Keratinocyte (primary cell): ENCODE results near the gene GCNT4. TPM values are rescaled to one million over a fixed set of nuclear protein-coding genes. Genes with fewer than 3 reads are reported as not detected.

Source experiments
- DNase-seq: peaks from one replicate; pipeline ENCODE4 v3.0.0-alpha.2; 2011; ENCODE audit warnings: low read depth, missing footprints, low spot score
- FAIRE-seq: peaks from 2 replicates; lab custom pipeline; 2011; peaks lifted over from hg19 to GRCh38; lab: Jason Lieb, UNC
- H2AFZ ChIP-seq: 2 replicates; pipeline ENCODE4 v1.6.0; 2012; ENCODE audit warnings: low read length, control low read depth, inconsistent platforms; ENCODE audit not compliant: control insufficient read depth
- H3K27ac ChIP-seq: 2 replicates; pipeline ENCODE4 v1.5.1; 2011; ENCODE audit warnings: low read length; ENCODE audit not compliant: control insufficient read depth, insufficient read depth
- H3K27me3 ChIP-seq: 3 replicates; pipeline ENCODE4 v1.6.0; 2011; ENCODE audit warnings: low read length; ENCODE audit not compliant: control insufficient read depth, insufficient read depth; ENCODE audit errors: extremely low read depth
- H3K36me3 ChIP-seq, 2 experiments: 2 replicates in 1 of 2; 3 replicates in 1 of 2; pipeline ENCODE4 v1.5.1; 2011; ENCODE audit warnings: low read length in 2 of 2, mild to moderate bottlenecking in 1 of 2; ENCODE audit not compliant: control insufficient read depth in 2 of 2, insufficient read depth in 2 of 2; ENCODE audit errors: extremely low read depth in 1 of 2
- H3K4me1 ChIP-seq: 3 replicates; pipeline ENCODE4 v1.5.1; 2011; ENCODE audit warnings: low read length; ENCODE audit not compliant: control insufficient read depth, insufficient read depth; ENCODE audit errors: extremely low read depth
- H3K4me2 ChIP-seq: 3 replicates; pipeline ENCODE4 v1.6.0; 2011; ENCODE audit warnings: low read depth, low read length; ENCODE audit not compliant: control insufficient read depth, insufficient read depth; ENCODE audit errors: extremely low read depth
- H3K4me3 ChIP-seq, 3 experiments: fragments of 200-600 bp in 1 of 3; sonication (generic) in 1 of 3; 2 replicates in 2 of 3; 3 replicates in 1 of 3; pipeline ENCODE4 v1.5.1; 2011 to 2016; ENCODE audit warnings: low read length in 3 of 3, mild to moderate bottlenecking in 3 of 3, control low read depth in 2 of 3, inconsistent platforms in 1 of 3, low read depth in 1 of 3, mixed read lengths in 1 of 3, mixed run types in 1 of 3, moderate library complexity in 1 of 3; ENCODE audit not compliant: control insufficient read depth in 2 of 3, insufficient read depth in 2 of 3; ENCODE audit errors: extremely low read depth in 1 of 3
- H3K79me2 ChIP-seq: 2 replicates; pipeline ENCODE4 v1.6.0; 2012; ENCODE audit warnings: low read length; ENCODE audit not compliant: control insufficient read depth, insufficient read depth
- H3K9ac ChIP-seq: 3 replicates; pipeline ENCODE4 v1.6.0; 2011; ENCODE audit warnings: low read length; ENCODE audit not compliant: control insufficient read depth, insufficient read depth; ENCODE audit errors: extremely low read depth
- H3K9me1 ChIP-seq: 3 replicates; pipeline ENCODE4 v1.6.0; 2011; ENCODE audit warnings: low read length; ENCODE audit not compliant: control insufficient read depth, insufficient read depth; ENCODE audit errors: extremely low read depth
- H3K9me3 ChIP-seq: 2 replicates; pipeline ENCODE4 v1.5.1; 2012; ENCODE audit warnings: low read depth, low read length; ENCODE audit not compliant: control insufficient read depth
- H4K20me1 ChIP-seq: 3 replicates; pipeline ENCODE4 v1.6.0; 2011; ENCODE audit warnings: low read length; ENCODE audit not compliant: control insufficient read depth, insufficient read depth; ENCODE audit errors: extremely low read depth
- EZH2 ChIP-seq: IDR thresholded peaks from one replicate; pipeline ENCODE4 v1.6.1; 2012; ENCODE audit warnings: inconsistent platforms, mild to moderate bottlenecking, low read length, moderate library complexity
- dilution Hi-C: fragments of 300-500 bp; cut with MboI; formaldehyde crosslinking; loops from one replicate; pipeline ENCODE4 v1.7.0; 2020; ENCODE audit warnings: low sequenced_read_pairs; ENCODE audit not compliant: extremely low pct_ligation_motif_present
- polyA plus RNA-seq, 5 experiments: library from polyadenylated mRNA; depleted of rRNA in 3 of 5; stranded (reverse) in 3 of 5; stranded (forward) in 1 of 5; unstranded in 1 of 5; fragments of >200 nt; gene quantifications; 1 replicate in 1 of 5; 2 replicates in 3 of 5; 3 replicates in 1 of 5; pipeline versions ENCODE4 v1.2.1 to v1.2.3, GENCODE V29; 2011 to 2012; ENCODE audit warnings: missing spikeins in 2 of 5, low read depth in 1 of 5, low replicate concordance in 1 of 5
- TF ChIP-seq, protein P1 (sequence below), 3 experiments: IDR thresholded peaks in 1 of 3; conservative IDR thresholded peaks in 1 of 3; optimal IDR thresholded peaks in 1 of 3; 2 replicates in 2 of 3; 3 replicates in 1 of 3; pipeline versions ENCODE3 to v1.5.1; 2011; ENCODE audit warnings: low read length in 3 of 3, mild to moderate bottlenecking in 3 of 3, moderate library complexity in 2 of 3, control low read depth in 1 of 3, inconsistent platforms in 1 of 3; ENCODE audit not compliant: insufficient read depth in 2 of 3; ENCODE audit errors: extremely low read depth in 1 of 3

The GCNT4 gene
- polyA plus RNA-seq, 1 donor (not counting 4 experiments of a cell fraction or from before 2014, with no cell fraction given), result 3.2 TPM

DNA sequence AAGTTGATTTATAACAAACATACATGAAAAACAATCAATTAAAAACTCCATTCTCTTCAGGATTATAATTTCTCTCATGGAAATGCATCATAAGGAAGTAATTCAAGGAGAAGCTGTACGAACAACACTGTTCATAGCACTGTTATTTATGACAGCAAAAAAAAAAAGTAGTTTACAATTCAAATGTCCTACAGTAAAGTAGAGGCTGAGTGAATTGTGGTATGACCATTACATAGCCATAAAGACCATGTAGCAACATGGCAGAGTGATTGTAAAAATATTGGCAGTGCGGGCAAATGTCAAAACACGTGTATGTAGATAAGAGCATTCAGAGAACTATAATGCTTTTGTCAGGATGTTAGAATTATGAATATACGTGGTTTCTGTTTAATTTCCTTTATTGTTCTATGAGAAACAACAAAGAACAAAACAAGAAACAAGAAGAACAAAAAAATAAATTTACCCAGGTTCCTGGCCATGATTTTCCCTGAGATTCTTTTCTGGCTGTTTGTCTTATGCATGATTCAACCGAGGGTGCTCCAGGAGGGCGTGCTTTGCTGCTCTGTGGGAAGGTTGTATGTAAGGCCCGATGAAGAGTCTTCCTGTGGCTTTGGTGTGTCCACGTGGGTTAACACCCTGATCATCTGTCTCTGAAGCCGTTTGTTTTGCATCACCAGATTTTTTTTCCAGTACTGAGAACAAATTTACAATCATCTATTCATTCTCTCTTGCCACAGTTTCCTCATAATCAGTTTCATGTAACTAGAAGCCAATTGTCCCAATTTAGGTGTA lies 28.8 kb downstream of the GCNT4 start:
- dilution Hi-C loops, result no loop called here
- Histone ChIP-seq H3K4me3 (no peak overlapping the region), H3K79me2 (no peaks in the 10 kb centered on the region), H3K36me3 (no peaks in the 10 kb centered on the region), H4K20me1 (no peaks in the 10 kb centered on the region), H3K4me1 (no peaks in the 10 kb centered on the region), H3K9me3 (no peaks in the 10 kb centered on the region), H3K27ac (no peak overlapping the region), H3K27me3 (no peaks in the 10 kb centered on the region), H3K9ac (no peak overlapping the region), H3K9me1 (no peaks in the 10 kb centered on the region), H2AFZ (no peak overlapping the region), H3K4me2 (no peak overlapping the region)
- no peak for FAIRE-seq
- TF ChIP-seq, protein P1, sequence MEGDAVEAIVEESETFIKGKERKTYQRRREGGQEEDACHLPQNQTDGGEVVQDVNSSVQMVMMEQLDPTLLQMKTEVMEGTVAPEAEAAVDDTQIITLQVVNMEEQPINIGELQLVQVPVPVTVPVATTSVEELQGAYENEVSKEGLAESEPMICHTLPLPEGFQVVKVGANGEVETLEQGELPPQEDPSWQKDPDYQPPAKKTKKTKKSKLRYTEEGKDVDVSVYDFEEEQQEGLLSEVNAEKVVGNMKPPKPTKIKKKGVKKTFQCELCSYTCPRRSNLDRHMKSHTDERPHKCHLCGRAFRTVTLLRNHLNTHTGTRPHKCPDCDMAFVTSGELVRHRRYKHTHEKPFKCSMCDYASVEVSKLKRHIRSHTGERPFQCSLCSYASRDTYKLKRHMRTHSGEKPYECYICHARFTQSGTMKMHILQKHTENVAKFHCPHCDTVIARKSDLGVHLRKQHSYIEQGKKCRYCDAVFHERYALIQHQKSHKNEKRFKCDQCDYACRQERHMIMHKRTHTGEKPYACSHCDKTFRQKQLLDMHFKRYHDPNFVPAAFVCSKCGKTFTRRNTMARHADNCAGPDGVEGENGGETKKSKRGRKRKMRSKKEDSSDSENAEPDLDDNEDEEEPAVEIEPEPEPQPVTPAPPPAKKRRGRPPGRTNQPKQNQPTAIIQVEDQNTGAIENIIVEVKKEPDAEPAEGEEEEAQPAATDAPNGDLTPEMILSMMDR (optimal IDR thresholded peaks at IDR 0.05 in 1 of 3, IDR thresholded peaks at IDR 0.05 in 1 of 3, conservative IDR thresholded peaks at IDR 0.05 in 1 of 3; ENCODE audit: extremely low read depth in 1 of 3, insufficient read depth in 2 of 3, low read length in 3 of 3), result no peak
- no peak for TF ChIP-seq EZH2
- no peak for DNase-seq

DNA sequence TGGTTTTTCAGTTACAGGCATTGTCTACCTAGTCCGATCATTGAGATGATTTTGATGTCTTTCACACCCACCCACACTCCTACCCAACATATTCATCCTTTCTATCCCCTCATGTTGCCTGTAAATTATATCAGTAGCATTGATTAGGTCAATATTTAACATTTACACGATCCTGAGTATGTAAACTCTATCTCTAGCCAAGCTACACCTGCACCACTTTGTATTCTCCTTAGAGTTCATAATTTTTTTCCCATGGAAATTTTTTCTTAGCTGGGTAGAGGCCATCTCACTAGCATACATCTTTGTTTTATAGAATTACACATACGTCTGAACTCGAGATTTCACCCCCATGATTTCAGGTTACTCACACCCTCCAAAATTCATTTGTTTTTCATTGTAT lies 30.6 kb downstream of the GCNT4 start:
- Histone ChIP-seq H3K27ac (no peak overlapping the region), H3K9me1 (no peaks in the 10 kb centered on the region), H3K9me3 (no peaks in the 10 kb centered on the region), H3K4me2 (no peak overlapping the region), H3K4me1 (no peaks in the 10 kb centered on the region), H3K27me3 (no peaks in the 10 kb centered on the region), H3K4me3 (no peak overlapping the region), H3K79me2 (no peaks in the 10 kb centered on the region), H4K20me1 (no peaks in the 10 kb centered on the region), H3K9ac (no peak overlapping the region), H2AFZ (no peak overlapping the region), H3K36me3 (no peaks in the 10 kb centered on the region)
- dilution Hi-C loops, result no loop called here
- FAIRE-seq (no peak), DNase-seq (no peak)
- TF ChIP-seq, protein P1 (optimal IDR thresholded peaks at IDR 0.05 in 1 of 3, IDR thresholded peaks at IDR 0.05 in 1 of 3, conservative IDR thresholded peaks at IDR 0.05 in 1 of 3; ENCODE audit: extremely low read depth in 1 of 3, insufficient read depth in 2 of 3, low read length in 3 of 3), result no peak
- no peak for TF ChIP-seq EZH2
